ENCODE results near the gene ZBTB32.

DNA sequence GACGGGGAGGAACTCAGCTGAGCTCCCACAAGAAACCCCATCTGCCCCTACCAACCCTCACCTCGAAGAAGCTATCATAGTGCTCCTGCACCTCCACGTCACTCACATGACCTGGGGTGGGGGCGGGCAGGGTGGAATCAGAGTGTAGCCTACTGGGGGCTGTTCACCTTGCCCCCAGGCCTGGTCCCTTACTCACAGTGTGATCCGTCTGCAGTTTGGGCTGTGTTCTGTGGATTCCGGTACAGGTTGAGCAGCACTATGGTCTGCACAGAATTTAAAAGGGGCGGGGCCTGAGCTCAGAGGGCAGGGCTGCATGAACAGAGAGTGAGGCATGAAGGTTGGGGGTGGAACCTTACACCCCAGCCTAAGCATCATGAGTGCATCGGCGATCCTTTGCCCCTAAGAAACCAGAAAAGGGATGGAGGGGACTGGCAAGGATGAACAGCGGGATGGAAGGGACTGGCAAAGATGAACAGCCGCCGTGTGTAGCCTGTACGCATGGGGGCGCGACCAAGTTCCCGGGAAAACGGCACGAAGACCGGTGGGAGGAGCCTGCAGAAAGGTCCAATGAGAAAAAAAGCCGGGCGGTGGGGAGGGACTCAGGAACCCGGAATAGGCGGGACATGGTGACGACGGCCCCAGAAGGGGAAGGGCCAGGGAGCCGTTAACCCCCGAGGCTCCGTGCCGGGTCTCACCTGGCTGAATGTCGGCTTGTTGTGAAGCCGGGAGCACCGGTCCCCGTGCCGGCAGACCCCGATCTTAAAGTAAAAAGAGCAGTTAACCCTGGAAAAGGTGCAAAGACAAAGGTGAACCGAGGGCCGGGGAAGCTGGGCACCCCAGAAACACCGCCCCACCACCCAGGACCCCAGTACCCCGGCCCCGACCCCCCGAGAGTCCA, 40.3 kb downstream of the ZBTB32 start:
- TF ChIP-seq POLR2A (IDR thresholded peaks at IDR 0.05) = no peak
- TF ChIP-seq, protein P1, sequence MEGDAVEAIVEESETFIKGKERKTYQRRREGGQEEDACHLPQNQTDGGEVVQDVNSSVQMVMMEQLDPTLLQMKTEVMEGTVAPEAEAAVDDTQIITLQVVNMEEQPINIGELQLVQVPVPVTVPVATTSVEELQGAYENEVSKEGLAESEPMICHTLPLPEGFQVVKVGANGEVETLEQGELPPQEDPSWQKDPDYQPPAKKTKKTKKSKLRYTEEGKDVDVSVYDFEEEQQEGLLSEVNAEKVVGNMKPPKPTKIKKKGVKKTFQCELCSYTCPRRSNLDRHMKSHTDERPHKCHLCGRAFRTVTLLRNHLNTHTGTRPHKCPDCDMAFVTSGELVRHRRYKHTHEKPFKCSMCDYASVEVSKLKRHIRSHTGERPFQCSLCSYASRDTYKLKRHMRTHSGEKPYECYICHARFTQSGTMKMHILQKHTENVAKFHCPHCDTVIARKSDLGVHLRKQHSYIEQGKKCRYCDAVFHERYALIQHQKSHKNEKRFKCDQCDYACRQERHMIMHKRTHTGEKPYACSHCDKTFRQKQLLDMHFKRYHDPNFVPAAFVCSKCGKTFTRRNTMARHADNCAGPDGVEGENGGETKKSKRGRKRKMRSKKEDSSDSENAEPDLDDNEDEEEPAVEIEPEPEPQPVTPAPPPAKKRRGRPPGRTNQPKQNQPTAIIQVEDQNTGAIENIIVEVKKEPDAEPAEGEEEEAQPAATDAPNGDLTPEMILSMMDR (IDR thresholded peaks at IDR 0.05) = peak in 10 of 12 donors; percentile 20 to 69 (median 45)

Measured in heart left ventricle (tissue), 13 donors.